Activated naive CD4-positive, alpha-beta T cell treated with anti-CD3 and anti-CD28 coated beads, Interleukin-2, amount 50 U/mL, for 24 hours (primary cell): ENCODE measurements around the gene PRUNE2.
"Not testable (repeated sequence)": the region's sequence is repeated elsewhere in the genome, so short reads cannot be mapped to it uniquely, and the experiment has no call there.

Source experiments
- H3K27ac Mint-ChIP-seq: one replicate; pipeline ENCODE4 v1.8.0; 2021; ENCODE audit warnings: mild to moderate bottlenecking, mixed read lengths
- H3K27me3 Mint-ChIP-seq: one replicate; pipeline ENCODE4 v1.8.0; 2021; ENCODE audit warnings: mixed read lengths
- H3K36me3 Mint-ChIP-seq: one replicate; pipeline ENCODE4 v1.8.0; 2021; ENCODE audit warnings: mixed read lengths
- H3K4me1 Mint-ChIP-seq: one replicate; pipeline ENCODE4 v1.8.0; 2021; ENCODE audit warnings: mixed read lengths
- H3K4me3 Mint-ChIP-seq: one replicate; pipeline ENCODE4 v1.8.0; 2021; ENCODE audit warnings: mild to moderate bottlenecking, mixed read lengths
- H3K9me3 Mint-ChIP-seq: one replicate; pipeline ENCODE4 v1.8.0; 2021; ENCODE audit warnings: mixed read lengths

The PRUNE2 gene

DNA sequence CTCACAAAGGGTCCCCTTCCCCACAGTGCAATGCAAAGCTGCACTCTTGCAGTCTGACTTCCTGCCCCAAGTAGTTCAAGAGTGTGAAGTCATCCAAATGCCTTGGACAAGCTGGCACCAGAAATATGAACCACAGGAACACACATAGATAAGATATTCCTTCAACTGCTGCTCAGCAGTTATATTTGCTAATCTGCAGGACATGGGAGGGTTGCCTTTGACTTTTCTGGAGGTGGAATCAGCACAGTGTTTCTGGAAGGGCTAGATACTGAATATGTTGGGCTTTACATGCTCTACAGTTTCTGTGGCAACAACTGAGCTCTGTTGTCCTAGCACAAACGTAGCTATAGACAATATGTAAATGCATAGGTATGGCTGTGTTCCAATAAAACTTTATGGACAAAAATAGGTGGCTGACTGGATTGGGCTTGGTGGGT is 238.4 kb downstream of the PRUNE2 start:
- Mint-ChIP-seq H3K27ac (no peak overlapping the region), H3K36me3 (no peaks in the 10 kb centered on the region), H3K9me3 (no peaks in the 10 kb centered on the region), H3K4me3 (no peak overlapping the region), H3K4me1 (no peaks in the 10 kb centered on the region), H3K27me3 (peaks cover 2% of the 10 kb centered on the region)

DNA sequence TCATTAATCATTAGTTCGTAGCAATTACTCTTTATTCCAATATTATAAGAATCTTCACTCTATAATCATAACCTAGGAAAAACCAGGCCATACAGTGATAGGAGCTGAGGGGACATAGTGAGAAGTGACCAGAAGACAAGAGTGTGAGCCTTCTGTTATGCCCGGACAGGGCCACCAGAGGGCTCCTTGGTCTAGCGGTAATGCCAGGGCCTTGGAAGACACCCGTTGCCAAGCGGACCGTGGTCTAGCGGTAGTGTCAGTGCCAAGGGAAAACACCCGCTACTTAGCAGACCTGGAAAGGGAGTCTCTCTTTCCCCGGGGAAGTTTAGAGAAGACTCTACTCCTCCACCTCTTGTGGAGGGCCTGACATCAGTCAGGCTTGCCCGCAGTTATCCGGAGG is 239.9 kb downstream of the PRUNE2 start:
- H3K36me3 Mint-ChIP-seq, H3K4me3 Mint-ChIP-seq, H3K27ac Mint-ChIP-seq, H3K27me3 Mint-ChIP-seq, H3K9me3 Mint-ChIP-seq, H3K4me1 Mint-ChIP-seq: not testable (repeated sequence)

DNA sequence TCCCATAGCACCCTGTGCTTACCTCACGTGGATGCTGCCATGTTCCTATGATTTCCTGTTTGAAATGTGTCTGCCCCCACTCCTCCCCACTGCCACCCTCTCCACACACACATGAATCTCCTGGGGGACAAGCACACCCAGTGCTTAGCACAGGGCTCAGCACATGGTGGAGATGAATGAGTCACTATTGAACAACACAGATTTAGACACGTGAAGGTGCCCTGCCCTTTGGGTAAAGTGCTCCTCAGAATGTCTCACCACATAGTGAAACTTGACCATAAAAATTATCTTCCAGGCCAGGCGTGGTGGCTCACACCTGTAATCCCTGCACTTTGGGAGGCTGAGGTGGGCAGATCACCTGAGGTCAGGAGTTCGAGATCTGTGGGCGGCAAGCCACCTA is 240.5 kb downstream of the PRUNE2 start:
- H3K36me3 Mint-ChIP-seq = no peaks in the 10 kb centered on the region
- peaks cover 2% of the 10 kb centered on the region for H3K27me3 Mint-ChIP-seq
- no peaks in the 10 kb centered on the region for H3K4me1 Mint-ChIP-seq
- no peaks in the 10 kb centered on the region for H3K9me3 Mint-ChIP-seq
- no peak overlapping the region for H3K27ac Mint-ChIP-seq
- no peak overlapping the region for H3K4me3 Mint-ChIP-seq

GRCh38 chr9:76664120-76664519 is 241.8 kb downstream of the PRUNE2 start:
- Mint-ChIP-seq H3K27ac (no peak overlapping the region), H3K9me3 (no peaks in the 10 kb centered on the region), H3K4me1 (no peaks in the 10 kb centered on the region), H3K36me3 (no peaks in the 10 kb centered on the region), H3K4me3 (no peak overlapping the region), H3K27me3 (peaks cover 2% of the 10 kb centered on the region)

GRCh38 chr9:76662476-76663281 is 243.2 kb downstream of the PRUNE2 start:
- H3K4me3 Mint-ChIP-seq = no peak overlapping the region
- peaks cover 4% of the 10 kb centered on the region for H3K4me1 Mint-ChIP-seq
- no peak overlapping the region for H3K27ac Mint-ChIP-seq
- H3K36me3 Mint-ChIP-seq = no peaks in the 10 kb centered on the region
- H3K27me3 Mint-ChIP-seq = peaks cover 3% of the 10 kb centered on the region
- H3K9me3 Mint-ChIP-seq = no peaks in the 10 kb centered on the region

GRCh38 chr9:76658510-76659231 is 247.2 kb downstream of the PRUNE2 start:
- H3K27ac Mint-ChIP-seq = no peak overlapping the region
- H3K9me3 Mint-ChIP-seq = no peaks in the 10 kb centered on the region
- H3K4me3 Mint-ChIP-seq = no peak overlapping the region
- H3K4me1 Mint-ChIP-seq = peaks cover 13% of the 10 kb centered on the region
- H3K27me3 Mint-ChIP-seq = peaks cover 1% of the 10 kb centered on the region
- H3K36me3 Mint-ChIP-seq = no peaks in the 10 kb centered on the region

GRCh38 chr9:76657265-76657664 is 248.6 kb downstream of the PRUNE2 start:
- peaks cover 17% of the 10 kb centered on the region for H3K4me1 Mint-ChIP-seq
- no peaks in the 10 kb centered on the region for H3K36me3 Mint-ChIP-seq
- peaks cover 1% of the 10 kb centered on the region for H3K27me3 Mint-ChIP-seq
- H3K4me3 Mint-ChIP-seq = no peak overlapping the region
- no peak overlapping the region for H3K27ac Mint-ChIP-seq
- H3K9me3 Mint-ChIP-seq = no peaks in the 10 kb centered on the region

DNA sequence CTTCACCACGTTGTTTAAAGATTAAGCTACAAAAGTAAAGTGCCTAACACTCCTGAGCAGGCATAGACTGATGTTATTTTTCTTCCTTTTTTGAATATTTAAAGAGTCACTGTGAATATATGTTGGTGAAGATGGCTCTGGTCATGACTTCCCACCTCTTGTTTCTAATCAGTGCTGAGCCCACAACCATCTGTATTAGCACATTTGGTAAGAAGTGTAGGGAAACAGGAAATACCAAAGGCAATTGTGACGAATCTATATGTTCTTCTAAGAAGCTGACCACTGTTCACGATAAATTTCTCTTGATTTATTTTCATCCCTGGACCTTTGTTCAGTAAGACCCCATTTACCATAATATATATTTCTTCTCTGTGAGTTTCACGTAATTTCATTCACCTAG is 249.9 kb downstream of the PRUNE2 start:
- no peak overlapping the region for H3K4me3 Mint-ChIP-seq
- H3K9me3 Mint-ChIP-seq = no peaks in the 10 kb centered on the region
- H3K27ac Mint-ChIP-seq = no peak overlapping the region
- H3K36me3 Mint-ChIP-seq = no peaks in the 10 kb centered on the region
- peaks cover 30% of the 10 kb centered on the region for H3K4me1 Mint-ChIP-seq
- H3K27me3 Mint-ChIP-seq = peaks cover 1% of the 10 kb centered on the region

DNA sequence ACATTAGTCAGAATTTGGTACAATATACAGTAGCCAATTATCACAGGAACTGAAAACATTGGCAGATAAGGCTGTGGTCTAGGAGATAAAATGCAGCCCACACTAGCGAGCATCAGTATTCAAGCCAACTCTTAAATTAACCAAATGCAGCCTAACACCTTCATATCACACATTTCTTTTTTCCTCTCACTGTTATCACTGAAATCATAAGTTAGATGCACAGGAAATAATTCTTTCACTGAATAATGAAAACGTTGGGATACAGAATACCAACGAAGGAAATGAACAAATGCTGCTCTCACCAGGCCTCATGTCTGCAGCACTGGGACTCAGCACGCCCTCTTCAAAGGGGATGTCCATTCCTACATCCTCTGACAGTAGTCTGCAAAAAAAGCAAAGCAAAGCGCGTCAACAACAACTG is 250.8 kb downstream of the PRUNE2 start:
- H3K27ac Mint-ChIP-seq = no peak overlapping the region
- peaks cover 1% of the 10 kb centered on the region for H3K27me3 Mint-ChIP-seq
- no peak overlapping the region for H3K4me3 Mint-ChIP-seq
- H3K9me3 Mint-ChIP-seq = no peaks in the 10 kb centered on the region
- no peaks in the 10 kb centered on the region for H3K36me3 Mint-ChIP-seq
- H3K4me1 Mint-ChIP-seq = peaks cover 36% of the 10 kb centered on the region

- no peak overlapping the region for H3K27ac Mint-ChIP-seq
- peaks cover 1% of the 10 kb centered on the region for H3K27me3 Mint-ChIP-seq
- H3K9me3 Mint-ChIP-seq = no peaks in the 10 kb centered on the region
- peaks cover 36% of the 10 kb centered on the region for H3K4me1 Mint-ChIP-seq
- no peaks in the 10 kb centered on the region for H3K36me3 Mint-ChIP-seq
- H3K4me3 Mint-ChIP-seq = no peak overlapping the region
Observed at GRCh38 chr9:76654575-76654974, 251.3 kb downstream of the PRUNE2 start.

DNA sequence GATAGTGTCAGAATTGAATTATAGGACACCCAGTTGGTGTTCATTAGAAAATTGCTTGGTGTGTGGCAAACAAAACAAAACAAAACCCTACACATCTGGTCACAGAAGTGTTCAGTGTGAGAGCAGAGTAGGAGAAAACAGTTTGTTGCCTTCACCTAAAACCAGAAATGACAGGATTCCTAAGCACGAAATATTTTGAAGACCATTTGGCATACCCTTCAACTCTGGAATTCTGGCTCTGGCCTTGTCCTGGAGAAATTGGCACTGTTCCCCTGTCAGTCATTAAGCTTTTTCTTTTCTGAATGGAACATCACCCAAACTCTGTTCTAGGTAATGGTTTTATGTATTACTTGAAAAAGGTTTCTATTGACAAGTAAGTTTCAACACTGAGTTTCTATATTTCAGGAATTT is 251.9 kb downstream of the PRUNE2 start:
- Mint-ChIP-seq H3K4me3 (no peak overlapping the region), H3K27ac (no peak overlapping the region), H3K9me3 (no peaks in the 10 kb centered on the region), H3K4me1 (peaks cover 36% of the 10 kb centered on the region), H3K27me3 (peaks cover 1% of the 10 kb centered on the region), H3K36me3 (no peaks in the 10 kb centered on the region)

- Mint-ChIP-seq H3K9me3 (no peaks in the 10 kb centered on the region), H3K4me1 (peaks cover 33% of the 10 kb centered on the region), H3K27me3 (no peaks in the 10 kb centered on the region), H3K27ac (no peak overlapping the region), H3K4me3 (no peak overlapping the region), H3K36me3 (no peaks in the 10 kb centered on the region)
Observed at GRCh38 chr9:76652894-76653293, 253.0 kb downstream of the PRUNE2 start.

DNA sequence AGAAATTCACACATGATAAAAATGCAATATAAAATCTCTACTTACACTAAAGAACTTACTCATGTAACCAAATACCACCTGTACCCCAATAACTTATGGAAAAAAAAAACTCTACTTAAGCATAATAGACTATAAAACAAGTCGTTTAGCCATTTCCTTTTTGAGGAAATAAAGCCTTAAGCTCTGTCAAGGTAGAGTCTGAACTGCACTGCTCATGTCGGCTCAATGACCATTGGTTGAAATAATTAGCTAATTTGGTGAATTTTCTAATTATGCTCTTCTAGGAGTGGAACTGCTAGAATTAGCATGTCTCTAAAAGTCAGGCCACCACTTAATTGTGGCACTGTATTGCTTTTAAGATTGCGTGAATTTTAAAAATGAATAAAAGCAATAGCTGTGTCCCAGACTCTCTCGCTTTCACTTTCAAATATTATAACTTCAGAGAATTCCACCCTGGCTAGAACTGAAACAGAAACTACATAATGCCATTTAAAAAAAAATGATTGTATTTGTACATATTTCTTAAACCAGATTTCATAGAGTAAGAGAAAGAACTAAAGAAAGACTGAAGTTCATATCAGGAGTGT is 254.7 kb downstream of the PRUNE2 start:
- no peaks in the 10 kb centered on the region for H3K27me3 Mint-ChIP-seq
- no peaks in the 10 kb centered on the region for H3K36me3 Mint-ChIP-seq
- H3K4me3 Mint-ChIP-seq = peak overlapping the region; percentile 82
- no peaks in the 10 kb centered on the region for H3K9me3 Mint-ChIP-seq
- H3K27ac Mint-ChIP-seq = no peak overlapping the region
- H3K4me1 Mint-ChIP-seq = peaks cover 33% of the 10 kb centered on the region

- H3K36me3 Mint-ChIP-seq = no peaks in the 10 kb centered on the region
- H3K27me3 Mint-ChIP-seq = no peaks in the 10 kb centered on the region
- H3K9me3 Mint-ChIP-seq = no peaks in the 10 kb centered on the region
- H3K4me3 Mint-ChIP-seq = peak overlapping the region; percentile 82
- H3K27ac Mint-ChIP-seq = no peak overlapping the region
- peaks cover 33% of the 10 kb centered on the region for H3K4me1 Mint-ChIP-seq
Observed at GRCh38 chr9:76650692-76651091, 255.2 kb downstream of the PRUNE2 start.

GRCh38 chr9:76649894-76650293 is 256.0 kb downstream of the PRUNE2 start:
- no peaks in the 10 kb centered on the region for H3K36me3 Mint-ChIP-seq
- H3K27ac Mint-ChIP-seq = no peak overlapping the region
- H3K4me3 Mint-ChIP-seq = no peak overlapping the region
- H3K9me3 Mint-ChIP-seq = no peaks in the 10 kb centered on the region
- H3K4me1 Mint-ChIP-seq = peaks cover 26% of the 10 kb centered on the region
- H3K27me3 Mint-ChIP-seq = no peaks in the 10 kb centered on the region

DNA sequence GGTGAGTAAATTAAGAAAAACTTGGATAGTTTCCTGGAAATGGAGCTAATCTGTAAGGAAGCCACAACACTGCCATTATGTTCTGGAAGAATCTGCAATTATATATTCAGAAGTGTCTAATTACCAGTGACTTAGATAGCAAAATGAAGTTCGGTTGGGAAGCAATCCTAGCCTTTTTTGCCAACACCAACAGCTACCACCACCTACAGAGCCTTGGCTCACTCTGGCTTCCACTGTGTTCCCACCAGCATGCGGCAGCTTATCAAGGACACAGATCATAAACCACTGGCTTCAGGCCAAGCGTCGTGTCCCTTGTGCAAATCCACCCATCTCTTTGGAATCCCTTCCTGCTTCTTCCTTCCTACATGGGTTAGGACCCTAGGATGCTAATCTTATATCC is 259.7 kb downstream of the PRUNE2 start:
- H3K4me1 Mint-ChIP-seq = peaks cover 10% of the 10 kb centered on the region
- H3K27ac Mint-ChIP-seq = no peak overlapping the region
- no peaks in the 10 kb centered on the region for H3K27me3 Mint-ChIP-seq
- H3K36me3 Mint-ChIP-seq = no peaks in the 10 kb centered on the region
- no peak overlapping the region for H3K4me3 Mint-ChIP-seq
- H3K9me3 Mint-ChIP-seq = no peaks in the 10 kb centered on the region
